ENCODE measurements around the gene IMMT.

Gene IMMT

DNA sequence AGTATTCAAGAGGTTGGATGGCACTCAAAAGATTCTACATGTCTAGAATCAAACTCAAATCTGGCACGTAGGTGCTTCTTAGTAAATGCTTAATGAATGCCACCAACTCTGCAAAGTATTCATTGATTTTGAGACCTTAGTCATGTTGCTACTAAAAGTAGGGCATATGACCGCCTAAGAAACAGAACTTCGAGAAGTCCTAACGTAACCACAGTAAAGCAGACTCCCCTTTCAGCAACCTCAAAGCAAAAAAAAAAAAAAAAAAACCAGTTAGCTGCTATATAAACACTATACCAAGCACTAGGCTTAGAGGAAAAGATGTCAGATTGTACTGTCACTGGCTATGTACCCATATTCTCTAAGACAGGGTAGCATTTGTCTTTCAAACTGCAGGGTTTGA, 55.3 kb downstream of the IMMT start:
- DNase-seq, result no peak

DNA sequence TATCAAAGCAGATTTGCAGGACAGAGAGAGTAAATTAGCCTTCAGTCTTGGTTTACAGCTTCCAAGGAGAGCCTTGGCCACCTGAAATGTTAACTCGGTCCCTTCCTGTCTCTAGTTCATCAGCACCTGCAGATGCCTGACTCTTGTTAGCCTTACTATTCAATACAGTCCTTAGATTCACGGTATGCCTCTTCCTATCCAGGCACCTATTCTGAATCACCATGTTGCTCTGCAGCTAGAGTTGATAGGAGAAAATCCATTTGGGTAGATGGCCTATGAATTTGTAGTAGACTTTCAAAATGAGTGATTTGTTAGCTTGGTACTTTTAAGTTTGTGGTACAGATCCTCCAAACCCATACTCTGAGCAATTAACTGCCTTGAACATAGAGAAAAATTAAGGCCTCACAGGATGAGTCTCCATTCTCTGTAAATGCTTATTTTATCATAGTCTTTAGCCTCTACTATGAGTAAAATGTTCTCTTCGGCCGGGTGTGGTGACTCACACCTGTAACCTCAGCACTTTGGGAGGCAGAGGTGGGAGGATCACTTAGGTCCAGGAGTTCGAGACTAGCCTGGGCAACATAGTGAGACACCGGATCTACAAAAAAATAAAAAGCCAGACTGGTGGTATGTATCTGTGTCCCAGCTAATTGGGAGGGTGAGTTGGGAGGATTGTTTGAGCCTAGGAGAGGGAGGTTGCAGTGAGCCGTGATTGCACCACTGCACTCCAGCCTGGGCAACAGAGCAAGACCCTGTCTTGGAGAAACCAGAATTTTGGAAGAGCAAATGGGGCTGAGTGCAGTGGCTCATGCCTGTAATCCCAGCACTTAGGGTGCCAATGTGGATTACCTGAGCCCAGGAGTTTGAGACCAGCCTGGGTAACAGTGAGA, 56.3 kb downstream of the IMMT start:
- no peak for DNase-seq

DNA sequence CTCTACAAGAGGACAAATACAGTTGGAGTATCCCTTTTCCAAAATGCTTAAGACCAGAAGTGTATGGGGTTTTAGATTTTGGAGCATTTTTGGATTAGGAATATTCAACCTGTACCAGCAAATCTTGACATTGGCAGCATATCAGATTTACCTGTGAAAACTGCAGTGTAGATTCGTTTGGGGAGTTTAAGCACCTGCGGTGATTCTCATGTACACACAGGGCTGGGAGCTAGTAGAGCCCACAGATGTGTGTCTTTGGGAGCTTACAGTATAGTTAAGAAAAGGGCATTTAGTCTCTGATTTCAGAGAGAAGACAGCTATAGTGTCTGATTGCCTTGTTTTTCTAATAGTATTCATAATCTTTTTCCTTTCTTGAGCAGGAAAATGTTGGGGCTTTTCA, 59.1 kb downstream of the IMMT start:
- DNase-seq, result no peak

DNA sequence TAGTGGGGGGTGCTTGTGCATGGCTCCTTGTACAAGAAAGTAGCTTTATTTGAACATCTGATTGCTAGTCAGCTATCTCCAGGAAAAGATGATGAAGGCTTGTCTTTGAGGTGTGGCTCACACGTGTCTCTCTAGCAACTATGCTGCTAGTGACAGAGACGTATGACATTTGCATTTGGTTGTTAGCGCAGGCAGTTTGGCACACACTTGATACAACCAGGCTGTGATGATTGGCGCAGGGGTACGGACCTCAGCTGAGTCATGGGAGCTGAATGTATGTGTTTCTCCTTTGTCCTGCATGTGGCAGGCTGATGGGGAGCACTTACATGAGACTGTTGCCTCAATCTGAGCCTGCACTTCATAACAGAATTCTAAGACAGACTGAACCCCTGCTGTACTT, 59.6 kb downstream of the IMMT start:
- DNase-seq, result no peak

DNA sequence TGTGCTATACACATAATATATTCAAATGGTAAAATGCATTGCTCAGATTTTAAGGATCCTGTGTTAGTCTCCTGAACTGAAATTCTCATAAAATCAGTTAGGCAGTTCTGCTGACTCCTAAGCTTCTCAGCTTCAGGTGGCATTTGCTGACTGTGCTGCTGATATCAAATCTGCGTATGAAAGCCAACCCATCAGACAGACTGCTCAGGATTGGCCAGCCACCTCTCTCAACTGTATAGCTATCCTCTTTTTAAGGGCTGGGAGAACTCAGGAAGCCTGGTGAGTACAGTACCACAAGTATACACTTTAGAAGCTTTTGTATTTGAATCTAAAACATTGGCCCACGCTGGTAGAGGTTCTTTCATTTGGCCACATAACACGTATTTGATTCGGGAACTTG, 60.6 kb downstream of the IMMT start:
- DNase-seq, result no peak

DNA sequence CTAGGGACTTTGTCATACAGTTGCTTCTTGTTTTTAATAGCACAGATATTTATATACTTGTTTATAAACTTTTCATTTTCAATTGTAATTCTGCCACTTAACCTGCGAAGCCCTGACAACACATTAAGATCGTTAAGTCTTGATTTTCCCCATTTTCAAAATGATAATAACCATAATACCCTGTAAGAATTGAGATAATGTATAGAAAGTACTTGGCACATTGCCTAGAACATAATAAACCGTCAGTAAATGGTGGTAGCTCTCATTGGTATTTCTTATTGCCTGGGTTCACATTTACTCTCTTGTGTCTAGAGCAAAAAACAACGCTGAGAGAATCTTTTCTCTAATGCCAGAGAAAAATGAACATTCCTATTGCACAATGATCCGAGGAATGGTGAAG, 70.6 kb downstream of the IMMT start:
- no peak for DNase-seq

DNA sequence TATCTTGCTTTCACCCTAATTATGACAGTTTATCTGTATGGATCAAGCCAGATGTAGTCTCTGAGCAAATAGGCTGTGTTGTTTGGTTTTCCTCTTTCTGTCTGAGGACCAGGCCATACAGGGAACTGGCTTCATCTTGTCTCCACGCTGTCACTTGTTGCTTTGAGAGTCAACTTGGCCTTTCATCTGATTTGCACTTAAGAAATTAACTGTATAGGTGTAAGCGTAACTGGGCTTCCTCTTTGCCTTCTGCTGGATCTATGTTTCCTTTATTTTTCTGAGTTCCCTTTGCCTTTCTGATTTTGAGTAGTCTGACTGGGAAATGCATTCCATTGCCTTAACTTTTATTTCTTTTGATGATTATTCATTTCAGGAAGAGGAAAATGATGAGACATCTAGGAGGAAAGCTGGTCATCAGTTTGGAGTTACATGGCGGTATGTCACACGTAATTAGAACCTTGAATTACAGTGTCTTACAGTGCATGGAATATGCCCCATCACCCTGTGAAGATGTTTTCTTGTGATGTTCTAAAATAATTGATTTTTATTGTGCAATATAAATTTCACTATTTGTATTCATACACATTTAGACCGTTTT, 71.8 kb downstream of the IMMT start:
- DNase-seq, result no peak

DNA sequence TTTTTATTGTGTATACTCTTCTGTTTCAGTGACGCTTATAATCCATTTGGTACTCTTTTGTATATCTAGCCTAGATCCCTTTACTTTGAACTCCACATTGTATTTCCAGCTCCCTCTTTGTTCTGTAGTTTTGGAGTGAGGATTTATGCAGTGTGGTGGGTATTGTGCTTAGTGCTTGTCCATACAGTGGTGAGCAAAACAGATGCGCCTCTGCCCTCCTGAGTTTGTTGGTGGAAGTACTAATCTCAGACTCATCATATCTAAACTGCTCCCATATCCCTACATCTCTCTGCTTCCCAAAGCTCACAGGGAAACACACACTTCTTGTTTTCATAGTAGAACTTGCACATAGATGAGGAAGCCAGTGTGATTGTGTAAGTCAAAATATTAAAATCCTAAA, 77.1 kb downstream of the IMMT start:
- DNase-seq, result no peak

DNA sequence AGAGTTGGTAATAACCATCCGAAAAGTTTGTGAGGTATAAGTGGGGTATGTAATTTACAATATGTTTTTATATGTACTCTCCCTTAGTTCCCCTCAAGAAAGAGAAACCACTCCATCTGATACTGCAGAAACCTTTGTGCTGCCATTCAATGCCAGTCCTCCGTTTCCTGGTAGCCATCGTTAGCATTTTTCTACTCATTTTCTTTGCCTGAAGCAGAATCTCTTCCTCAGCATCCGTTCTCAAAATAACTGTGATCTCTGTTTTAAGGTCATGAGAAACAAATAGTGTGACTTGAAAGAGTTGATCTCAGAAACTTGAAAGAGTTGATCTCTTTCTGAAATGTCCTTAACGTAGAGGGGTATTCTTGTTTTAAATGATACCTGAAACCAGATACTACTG, 88.2 kb downstream of the IMMT start:
- no peak for DNase-seq

DNA sequence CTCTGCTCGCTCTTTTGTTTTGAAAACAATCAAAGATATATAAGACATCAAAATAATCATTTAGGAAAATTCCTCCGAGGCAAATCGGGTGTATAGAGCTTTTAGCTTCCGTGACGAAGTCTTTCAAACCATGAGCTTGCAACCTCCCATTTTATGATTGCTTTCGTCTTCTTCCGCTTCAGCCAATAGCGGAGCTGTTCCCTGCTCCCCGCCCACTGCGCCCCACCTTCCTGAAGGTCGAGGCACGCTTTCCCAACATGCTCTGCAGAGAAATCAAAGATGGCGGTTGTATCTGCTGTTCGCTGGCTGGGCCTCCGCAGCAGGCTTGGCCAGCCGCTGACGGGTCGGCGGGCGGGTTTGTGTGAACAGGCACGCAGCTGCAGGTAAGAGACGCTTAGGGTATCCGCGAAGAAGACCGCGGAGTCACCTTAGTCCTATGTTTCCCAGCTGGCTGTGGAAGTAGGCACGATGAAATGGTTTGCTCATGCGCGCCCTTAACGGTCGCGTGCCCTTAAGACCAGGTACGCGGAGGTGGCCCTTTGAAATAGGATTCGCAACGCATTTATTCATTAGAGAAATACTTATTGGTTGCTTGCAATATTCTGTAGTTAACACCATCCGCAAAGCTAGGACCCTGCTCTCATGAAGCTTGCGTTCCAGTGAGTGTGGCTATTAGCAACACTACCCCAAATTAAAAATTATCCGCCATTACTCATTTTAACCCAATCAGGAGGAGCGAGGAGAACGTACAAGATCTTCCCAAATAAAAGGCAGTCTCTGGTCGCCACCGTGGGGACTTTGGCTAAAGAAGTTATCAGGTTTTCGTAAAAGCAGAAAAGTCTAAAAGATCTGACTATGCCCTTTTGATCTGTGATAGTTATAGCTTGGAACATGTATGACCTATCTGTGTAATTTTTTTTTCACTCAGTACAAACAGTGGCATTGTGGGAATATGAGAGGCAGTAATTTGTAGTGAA, 89.0 kb downstream of the IMMT start, which contains the start of gene PTCD3:
Gene PTCD3, plus strand, starts transcription at position 267 of the 977 bp plus-strand sequence. Its CDS starts 13 bp downstream, at position 280.
- peak; percentile 71 for DNase-seq

DNA sequence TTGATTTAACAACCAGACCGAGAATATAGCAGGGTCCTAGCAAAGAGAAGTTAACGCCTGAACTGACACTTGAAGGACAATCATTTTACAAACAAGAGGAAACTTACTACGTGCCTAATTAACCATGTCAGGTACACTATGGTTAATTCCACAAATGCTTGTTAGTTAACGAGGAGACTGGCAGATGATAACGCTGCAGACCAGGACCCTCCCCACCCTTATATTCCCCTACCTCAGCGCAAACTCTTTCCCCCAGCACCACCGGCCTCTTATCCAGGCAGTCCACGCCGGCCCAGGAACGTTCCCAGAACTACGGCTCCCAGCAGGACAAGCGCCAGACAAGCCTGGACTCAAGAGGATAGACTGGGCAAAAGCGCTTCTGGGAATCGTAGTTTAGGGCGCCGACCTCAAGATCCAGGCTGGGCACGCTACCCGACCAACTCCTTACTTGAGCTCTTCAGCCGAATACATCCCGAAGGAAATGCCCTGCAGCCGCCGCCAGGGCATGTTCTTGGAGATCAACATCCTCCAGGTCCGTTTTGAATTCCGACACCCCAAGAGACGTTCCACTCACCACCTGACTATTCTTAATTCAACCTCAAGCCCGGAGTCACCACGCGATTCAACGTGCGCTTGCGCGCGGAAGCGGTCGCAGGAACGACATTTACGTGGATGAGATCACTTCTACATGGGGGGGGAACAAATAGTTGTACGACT, 89.9 kb downstream of the IMMT start, which contains the start of gene POLR1A:
Gene POLR1A, minus strand, starts transcription at position 635 of the 717 bp plus-strand sequence. Its CDS starts 110 bp downstream, at position 525.
- peak; percentile 66 for DNase-seq

DNA sequence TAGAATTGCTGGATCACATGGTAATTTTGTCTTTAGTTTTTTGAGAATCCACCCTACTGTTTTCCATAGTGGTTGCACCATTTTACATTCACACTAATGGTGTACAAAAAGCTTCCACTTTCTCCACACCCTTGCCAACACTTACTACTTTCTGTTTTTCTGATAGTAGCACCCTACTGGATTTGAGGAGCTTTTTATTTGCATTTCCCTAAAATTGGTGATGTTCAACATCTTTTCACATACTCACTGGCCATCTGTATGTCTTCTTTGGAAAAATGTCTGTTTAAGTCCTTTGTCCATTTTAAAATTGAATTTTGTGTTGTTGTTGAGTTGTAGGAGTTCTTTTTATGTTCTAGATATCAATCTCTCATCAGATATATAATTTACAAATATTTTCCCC, 93.1 kb downstream of the IMMT start:
- no peak for DNase-seq

DNA sequence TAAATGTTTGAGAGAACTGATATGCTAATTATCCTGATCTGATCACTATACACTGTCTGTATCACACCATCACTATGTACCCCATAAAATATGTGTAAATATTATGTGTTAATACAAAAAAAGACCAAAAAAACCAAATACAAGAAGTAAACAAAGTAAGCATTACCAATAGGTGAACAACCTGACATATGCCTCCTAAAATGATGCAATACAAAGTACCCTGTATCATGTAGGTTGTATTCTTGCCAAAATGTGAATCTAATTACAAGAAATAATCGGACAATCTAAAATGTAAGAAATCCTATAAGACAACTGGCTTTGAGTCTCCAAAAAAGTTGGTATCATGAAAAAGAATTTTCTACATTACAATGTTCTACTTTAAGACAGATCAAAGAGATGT, 97.3 kb downstream of the IMMT start:
- DNase-seq, result no peak

DNA sequence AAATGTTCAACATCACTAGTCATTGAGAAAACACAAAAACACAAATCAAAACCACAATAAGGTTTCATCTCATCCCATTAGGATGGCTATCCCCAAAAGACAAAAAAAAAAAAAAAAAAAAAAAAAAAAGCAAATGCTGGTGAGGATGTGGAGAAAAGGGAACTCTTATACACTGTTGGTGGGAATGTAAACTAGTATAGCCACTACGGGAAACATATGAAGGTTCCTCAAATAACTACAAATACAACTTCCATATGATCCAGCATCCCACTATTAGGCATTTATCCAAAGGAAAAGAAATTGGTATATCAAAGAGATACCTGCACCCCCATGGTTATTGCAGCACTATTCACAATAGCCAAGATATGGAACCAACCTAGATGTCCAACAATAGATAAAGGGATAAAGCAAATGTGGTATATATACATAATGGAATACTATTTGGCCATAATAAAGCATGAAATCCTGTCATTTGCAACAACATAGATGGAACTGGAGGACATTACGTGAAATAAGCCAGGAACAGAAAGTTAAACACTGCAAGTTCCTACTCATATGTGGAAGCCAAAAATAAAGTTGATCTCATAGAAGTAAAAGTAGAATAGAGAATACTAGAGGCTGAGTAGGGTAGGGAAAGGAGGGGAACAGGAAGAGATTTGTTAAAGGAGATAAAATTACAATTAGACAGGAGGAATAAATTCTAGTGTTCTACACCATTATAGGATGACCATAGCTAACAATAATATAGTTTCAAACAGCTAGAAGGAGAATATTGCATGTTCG, 98.0 kb downstream of the IMMT start:
- DNase-seq, result no peak

DNA sequence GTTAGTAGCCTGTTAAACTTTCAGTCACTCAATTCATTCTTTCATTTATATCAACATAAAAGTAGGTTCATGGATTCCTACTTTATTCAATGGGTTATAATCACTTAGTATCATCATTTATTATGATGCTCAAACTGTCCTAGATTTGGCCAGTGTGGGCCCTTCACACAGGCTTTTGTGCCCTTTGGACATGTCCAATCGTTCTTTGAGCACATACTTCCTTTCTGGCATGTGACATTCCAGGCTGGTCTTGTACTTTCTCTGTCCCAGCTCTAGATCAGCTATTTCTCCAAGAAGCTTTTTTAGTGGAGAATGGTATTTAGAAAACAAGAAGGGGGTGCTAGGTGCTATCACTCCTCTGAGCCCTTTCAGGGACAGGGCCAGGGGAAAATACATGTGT, 101.0 kb downstream of the IMMT start:
- no peak for DNase-seq
